OCI-LY3 (cell line): ENCODE results near the gene KDR.

ENCODE experiments used
- H2AFZ ChIP-seq: fragments of 200-600, 300-600 bp; shearing (Covaris generic); 2 replicates; pipeline ENCODE4 v1.6.0; 2014; ENCODE audit warnings: antibody characterized with exemption, low read depth, low read length
- H3K27ac ChIP-seq: fragments of 200-600, 300-600 bp; sonication (generic); 2 replicates; pipeline ENCODE4 v1.5.1; 2014; ENCODE audit warnings: mild to moderate bottlenecking, low read length, moderate library complexity, mixed read lengths
- H3K27me3 ChIP-seq: fragments of 200-600, 300-600 bp; sonication (generic); 2 replicates; pipeline ENCODE4 v1.6.1; 2014; ENCODE audit warnings: low read depth, low read length, mixed read lengths
- H3K36me3 ChIP-seq: fragments of 200-600, 300-600 bp; sonication (generic); replicated peaks from 2 replicates; pipeline ENCODE3; 2014; ENCODE audit warnings: low read depth, low read length, mixed read lengths
- H3K4me1 ChIP-seq: fragments of 300-600, 200-600 bp; sonication (generic); 2 replicates; pipeline ENCODE4 v1.6.1; 2014; ENCODE audit warnings: low read length, mixed read lengths
- H3K4me2 ChIP-seq: fragments of 200-600, 300-600 bp; sonication (generic); 2 replicates; pipeline ENCODE4 v1.6.1; 2014; ENCODE audit warnings: low read length, mixed read lengths
- H3K4me3 ChIP-seq: fragments of 300-600, 200-600 bp; sonication (generic); 2 replicates; pipeline ENCODE4 v1.5.1; 2014; ENCODE audit warnings: antibody characterized with exemption, mild to moderate bottlenecking, low read length, moderate library complexity
- H3K79me2 ChIP-seq: fragments of 300-600, 200-600 bp; shearing (Covaris generic); 2 replicates; pipeline ENCODE4 v1.6.1; 2014; ENCODE audit warnings: mild to moderate bottlenecking, low read length, mixed read lengths
- H3K9ac ChIP-seq: fragments of 300-600, 200-600 bp; shearing (Covaris generic); 2 replicates; pipeline ENCODE4 v1.6.0; 2014; ENCODE audit warnings: mild to moderate bottlenecking, low read length, moderate library complexity
- H3K9me3 ChIP-seq: fragments of 200-600, 300-600 bp; shearing (Covaris generic); 2 replicates; pipeline ENCODE4 v1.6.1; 2014; ENCODE audit warnings: low read length, mixed read lengths; ENCODE audit not compliant: insufficient read depth
- H4K20me1 ChIP-seq: fragments of 200-600, 300-600 bp; sonication (generic); 2 replicates; pipeline ENCODE4 v1.6.1; 2016; ENCODE audit warnings: low read length, mixed read lengths; ENCODE audit not compliant: insufficient read depth
- CTCF ChIP-seq: fragments of 200-600, 300-600 bp; sonication (generic); IDR thresholded peaks from 2 replicates; pipeline ENCODE4 v1.5.1; 2014; ENCODE audit warnings: antibody characterized with exemption, low read length, low read depth
- EZH2phosphoT487 ChIP-seq: fragments of 200-600 bp; shearing (Covaris generic); IDR thresholded peaks from 2 replicates; pipeline ENCODE4 v1.6.1; 2018; ENCODE audit warnings: antibody characterized with exemption, mixed run types, low read depth

The KDR gene

GRCh38 chr4:55082756-55083155, 42.6 kb downstream of the KDR start:
- no peaks in the 10 kb centered on the region for H3K79me2 ChIP-seq
- H3K9ac ChIP-seq, result no peak overlapping the region
- H3K4me2 ChIP-seq, result no peak overlapping the region
- no peak overlapping the region for H3K27ac ChIP-seq
- TF ChIP-seq EZH2phosphoT487 (no peak), CTCF (no peak)
- H3K4me1 ChIP-seq, result no peaks in the 10 kb centered on the region
- H2AFZ ChIP-seq, result no peak overlapping the region
- no peaks in the 10 kb centered on the region for H3K9me3 ChIP-seq
- H3K4me3 ChIP-seq, result no peak overlapping the region
- H4K20me1 ChIP-seq, result no peaks in the 10 kb centered on the region
- peaks cover 19% of the 10 kb centered on the region for H3K27me3 ChIP-seq
- no peaks in the 10 kb centered on the region for H3K36me3 ChIP-seq

GRCh38 chr4:55080174-55080865, 45.1 kb downstream of the KDR start:
- Histone ChIP-seq H3K27me3 (peaks cover 19% of the 10 kb centered on the region), H3K4me1 (peaks cover 9% of the 10 kb centered on the region), H3K36me3 (no peaks in the 10 kb centered on the region), H3K4me2 (no peak overlapping the region), H3K9ac (no peak overlapping the region), H4K20me1 (no peaks in the 10 kb centered on the region), H3K9me3 (no peaks in the 10 kb centered on the region), H2AFZ (no peak overlapping the region), H3K27ac (no peak overlapping the region), H3K4me3 (no peak overlapping the region), H3K79me2 (no peaks in the 10 kb centered on the region)
- TF ChIP-seq CTCF (no peak), EZH2phosphoT487 (no peak)

GRCh38 chr4:55079451-55080173, 45.8 kb downstream of the KDR start:
- Histone ChIP-seq H3K4me3 (no peak overlapping the region), H3K27me3 (peaks cover 19% of the 10 kb centered on the region), H2AFZ (no peak overlapping the region), H3K36me3 (no peaks in the 10 kb centered on the region), H3K4me1 (peaks cover 9% of the 10 kb centered on the region), H3K79me2 (no peaks in the 10 kb centered on the region), H3K9me3 (no peaks in the 10 kb centered on the region), H3K27ac (no peak overlapping the region), H4K20me1 (no peaks in the 10 kb centered on the region), H3K4me2 (no peak overlapping the region), H3K9ac (no peak overlapping the region)
- TF ChIP-seq CTCF (no peak), EZH2phosphoT487 (no peak)

DNA sequence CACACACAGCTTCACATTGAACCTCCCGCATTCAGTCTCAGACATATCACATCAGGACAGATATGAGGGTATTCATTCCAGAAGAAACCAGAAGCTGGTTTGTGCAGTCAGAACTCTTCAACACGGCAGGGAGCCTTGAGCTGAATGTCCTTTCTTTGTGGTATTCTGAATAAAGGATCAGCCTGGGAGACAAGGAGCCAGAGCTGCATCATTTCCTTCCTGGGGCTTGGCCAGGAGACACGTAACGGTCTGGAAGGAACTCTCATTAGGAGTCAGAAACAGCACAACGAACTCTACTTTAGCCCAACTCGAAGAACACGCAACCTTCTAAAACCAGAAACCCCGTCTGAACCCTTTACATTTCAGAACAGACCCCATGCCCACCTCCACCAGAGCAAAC, 46.4 kb downstream of the KDR start:
- Histone ChIP-seq H3K4me2 (no peak overlapping the region), H3K36me3 (no peaks in the 10 kb centered on the region), H3K9ac (no peak overlapping the region), H3K27ac (no peak overlapping the region), H4K20me1 (no peaks in the 10 kb centered on the region), H3K4me1 (peaks cover 9% of the 10 kb centered on the region), H3K4me3 (no peak overlapping the region), H3K79me2 (no peaks in the 10 kb centered on the region), H3K9me3 (no peaks in the 10 kb centered on the region), H3K27me3 (peaks cover 19% of the 10 kb centered on the region), H2AFZ (no peak overlapping the region)
- no peak for TF ChIP-seq CTCF
- TF ChIP-seq EZH2phosphoT487, result no peak
